GM23338 (cell line): ENCODE data around the gene CACNA1D.

Source experiments
- CTCF ChIP-seq, 2 experiments: fragments of 200-600 bp in 1 of 2; sonication (generic) in 1 of 2; conservative IDR thresholded peaks; 2 replicates each; pipeline versions ENCODE4 v1.5.1 to v1.6.1; 2016 to 2017; ENCODE audit warnings: antibody characterized with exemption in 2 of 2, low read depth in 2 of 2, mild to moderate bottlenecking in 2 of 2, moderate library complexity in 1 of 2
- POLR2AphosphoS5 ChIP-seq: IDR thresholded peaks from 2 replicates; pipeline ENCODE4 v1.6.1; 2016; ENCODE audit warnings: antibody characterized with exemption, low read depth

DNA sequence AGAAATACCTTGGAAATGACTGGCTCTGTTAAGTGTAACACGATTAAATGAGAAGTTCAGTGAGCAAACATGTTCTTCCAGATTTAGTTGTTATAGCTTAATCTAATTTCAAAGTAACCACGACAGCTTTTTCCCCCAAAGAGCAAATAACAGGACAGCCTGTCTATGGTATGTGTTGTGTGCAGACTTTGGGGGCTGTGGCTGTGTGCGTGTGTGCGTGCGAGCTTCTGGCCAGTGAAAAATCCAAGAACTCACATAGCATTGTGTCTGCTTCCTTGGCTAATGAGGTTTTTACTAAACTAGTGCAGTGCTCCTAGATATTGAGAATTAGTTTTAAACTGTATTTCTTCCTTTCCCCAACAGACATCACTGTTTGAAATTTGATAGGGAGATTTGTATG lies 167.1 kb downstream of the CACNA1D start:
- no peak for TF ChIP-seq CTCF (conservative IDR thresholded peaks at IDR 0.05; ENCODE audit: low read depth in 2 of 2)
- TF ChIP-seq POLR2AphosphoS5, result no peak
